T-cell (primary cell): Measurements from ENCODE around the gene C9orf40. TPM values are rescaled to one million over a fixed set of nuclear protein-coding genes. Genes with fewer than 3 reads are reported as not detected.

ENCODE experiments used
- ATAC-seq, 4 experiments: fragments of 200-7000 bp in 3 of 4; fragments of 150-1000 bp in 1 of 4; cut with Tn5 transposase; replicated peaks in 1 of 4; 1 replicate in 3 of 4; 2 replicates in 1 of 4; pipeline ENCODE4 v1.10.0; 2021; ENCODE audit warnings: moderate library complexity in 3 of 4, mild to moderate bottlenecking in 2 of 4, moderate number of reproducible peaks in 1 of 4
- CTCF ChIA-PET, 2 donors: fragments of 300-600 bp; sonication (Branson Sonifier 250); formaldehyde crosslinking; loops; one replicate each; lab custom pipeline; 2022; ENCODE audit warnings: antibody characterized with exemption in 2 of 2; lab: Charles Lee
- POLR2A ChIA-PET, 2 donors: fragments of 300-600 bp; sonication (Branson Sonifier 250); formaldehyde crosslinking; loops; one replicate each; lab custom pipeline; 2022; ENCODE audit warnings: antibody characterized with exemption in 2 of 2; lab: Charles Lee
- DNase-seq, 35 experiments: peaks; one replicate each; pipeline versions ENCODE4 v3.0.0 to v3.0.0-alpha.2; 2013 to 2023
- H3K27ac ChIP-seq: one replicate; pipeline ENCODE4 v1.5.1; 2013; ENCODE audit warnings: low read length
- H3K27me3 ChIP-seq, 2 experiments: replicated peaks in 1 of 2; 1 replicate in 1 of 2; 2 replicates in 1 of 2; pipeline versions ENCODE4 v1.6.1 to v1.7.0; 2013; ENCODE audit warnings: low read length in 1 of 2, mixed read lengths in 1 of 2; ENCODE audit not compliant: control insufficient read depth in 2 of 2, insufficient read depth in 2 of 2; ENCODE audit errors: extremely low read depth in 1 of 2
- H3K36me3 ChIP-seq, 2 donors: 1 replicate in 1 of 2; 2 replicates in 1 of 2; pipeline versions ENCODE4 v1.6.1 to v1.7.0; 2013; ENCODE audit warnings: low read length in 1 of 2; ENCODE audit not compliant: control insufficient read depth in 2 of 2, insufficient read depth in 1 of 2; ENCODE audit errors: extremely low read depth in 1 of 2
- H3K4me1 ChIP-seq, 2 experiments: 1 replicate in 1 of 2; 2 replicates in 1 of 2; pipeline versions ENCODE4 v1.6.1 to v1.7.0; 2013; ENCODE audit warnings: low read length in 2 of 2, mixed read lengths in 1 of 2; ENCODE audit not compliant: insufficient read depth in 2 of 2, control insufficient read depth in 1 of 2; ENCODE audit errors: extremely low read depth in 1 of 2
- H3K4me3 ChIP-seq, 2 donors: 1 replicate in 1 of 2; 2 replicates in 1 of 2; pipeline versions ENCODE4 v1.5.1 to v1.7.0; 2013; ENCODE audit warnings: mild to moderate bottlenecking in 2 of 2, low read length in 1 of 2, moderate library complexity in 1 of 2; ENCODE audit not compliant: control insufficient read depth in 1 of 2; ENCODE audit errors: extremely low read depth in 1 of 2
- H3K9me3 ChIP-seq: 2 replicates; pipeline ENCODE4 v1.7.0; 2013
- H3K27ac Mint-ChIP-seq, 2 donors: one replicate each; pipeline ENCODE4 v1.8.0; 2020 to 2021; ENCODE audit warnings: mild to moderate bottlenecking in 2 of 2, mixed read lengths in 2 of 2
- H3K27me3 Mint-ChIP-seq, 2 donors: one replicate each; pipeline ENCODE4 v1.8.0; 2021 to 2022; ENCODE audit warnings: mixed read lengths in 2 of 2
- H3K36me3 Mint-ChIP-seq: one replicate; pipeline ENCODE4 v1.8.0; 2021; ENCODE audit warnings: mixed read lengths
- H3K4me1 Mint-ChIP-seq, 3 donors: one replicate each; pipeline ENCODE4 v1.8.0; 2020 to 2022; ENCODE audit warnings: mixed read lengths in 3 of 3, mild to moderate bottlenecking in 1 of 3
- H3K4me3 Mint-ChIP-seq, 3 donors: one replicate each; pipeline ENCODE4 v1.8.0; 2020 to 2022; ENCODE audit warnings: mild to moderate bottlenecking in 3 of 3, mixed read lengths in 3 of 3, moderate library complexity in 3 of 3
- H3K9me3 Mint-ChIP-seq, 3 donors: one replicate each; pipeline ENCODE4 v1.8.0; 2020 to 2022; ENCODE audit warnings: mixed read lengths in 3 of 3
- WGBS: methylation state at CpG from one replicate; pipeline ENCODE4 v1.1.5; 2013; ENCODE audit warnings: missing lambda C conversion rate; ENCODE audit not compliant: insufficient coverage; 5-methylcytosine and 5-hydroxymethylcytosine counted together
- total RNA-seq, 35 experiments: library from RNA in 6 of 35; stranded (reverse) in 6 of 35; fragments of 120-200 nt in 1 of 35; gene quantifications; one replicate each; pipeline versions ENCODE4 v1.2.1 to v1.2.4 and lab custom pipeline; 2013 to 2026

Gene C9orf40
- total RNA-seq, 5 donors from 2014 or later (not counting 1 experiment from before 2014, with no cell fraction given), result 2.1 to 6.9 (median 5.9) TPM

DNA sequence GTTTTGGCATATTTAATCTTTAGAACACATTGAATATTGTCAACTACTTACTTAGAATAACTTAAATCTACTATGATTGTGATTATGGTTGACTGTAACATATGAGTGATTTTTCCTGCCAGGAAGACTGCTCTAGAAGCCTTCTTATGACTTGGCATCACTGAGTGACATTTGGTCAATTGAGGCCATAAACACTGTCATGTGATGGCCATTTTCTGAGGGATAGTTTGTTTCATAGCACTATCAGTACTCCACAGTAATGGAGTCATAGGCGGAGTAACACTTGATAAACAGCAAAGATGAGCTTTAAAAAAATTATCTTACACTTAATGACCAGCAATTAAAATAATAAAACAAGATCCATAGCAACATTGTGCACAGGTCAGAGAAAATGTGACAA lies 31.0 kb downstream of the C9orf40 start:
- H3K27ac Mint-ChIP-seq, result no peak overlapping the region
- no peak overlapping the region for H3K4me3 Mint-ChIP-seq
- Histone ChIP-seq H3K36me3 (no peaks in the 10 kb centered on the region), H3K9me3 (no peaks in the 10 kb centered on the region), H3K27me3 (peaks cover 0 to 5% of the 10 kb centered on the region in 2 experiments), H3K27ac (no peak overlapping the region), H3K4me3 (no peak overlapping the region), H3K4me1 (no peaks in the 10 kb centered on the region)
- DNase-seq (no peak), ATAC-seq (no peak)
- CTCF ChIA-PET, result no interaction called here
- POLR2A ChIA-PET, result no interaction called here
- no CpG with 5 or more reads among the region's 1 CpG for WGBS
- H3K4me1 Mint-ChIP-seq, result no peaks in the 10 kb centered on the region
- H3K36me3 Mint-ChIP-seq, result no peaks in the 10 kb centered on the region
- no peaks in the 10 kb centered on the region for H3K9me3 Mint-ChIP-seq
- H3K27me3 Mint-ChIP-seq, result peaks cover 0 to 1% of the 10 kb centered on the region in 2 donors

DNA sequence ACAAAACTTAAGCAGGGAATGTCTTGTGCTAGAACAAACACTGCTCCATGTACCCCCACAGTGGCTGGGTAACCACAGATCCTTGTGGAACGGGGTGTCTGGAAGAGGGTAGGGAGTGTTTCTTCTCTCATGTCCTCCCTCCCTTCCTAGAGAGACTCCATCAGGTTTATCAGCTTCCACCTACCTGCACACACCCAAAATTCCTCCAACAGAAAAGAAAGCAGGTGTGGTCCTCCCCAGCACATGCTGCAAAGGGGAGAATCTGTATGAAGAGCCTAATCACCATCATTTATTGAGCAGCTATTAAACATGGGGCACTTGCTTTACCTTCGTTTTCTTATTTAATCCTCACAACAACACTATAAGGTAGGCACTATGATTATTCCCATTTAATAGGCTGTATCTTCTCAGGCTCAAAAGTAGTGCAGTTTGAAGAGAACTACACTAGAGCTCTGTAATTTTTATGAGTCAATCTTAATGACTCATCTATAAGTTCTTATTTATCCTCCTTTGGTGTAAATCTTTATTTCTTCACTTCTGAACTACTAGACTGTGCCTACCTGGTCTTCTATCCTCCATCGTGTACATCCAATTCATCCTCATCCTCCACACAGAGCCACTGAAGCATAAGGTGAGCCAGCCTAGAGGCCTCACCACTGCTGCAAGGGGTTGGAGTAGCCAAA lies 31.6 kb downstream of the C9orf40 start:
- no peaks in the 10 kb centered on the region for H3K4me1 Mint-ChIP-seq
- H3K27me3 Mint-ChIP-seq, result peaks cover 0 to 1% of the 10 kb centered on the region in 2 donors
- Histone ChIP-seq H3K36me3 (no peaks in the 10 kb centered on the region), H3K4me3 (no peak overlapping the region), H3K4me1 (no peaks in the 10 kb centered on the region), H3K27me3 (peaks cover 0 to 5% of the 10 kb centered on the region in 2 experiments), H3K27ac (no peak overlapping the region), H3K9me3 (no peaks in the 10 kb centered on the region)
- DNase-seq (no peak), ATAC-seq (no peak)
- ChIA-PET POLR2A (no interaction called here), CTCF (no interaction called here)
- no peaks in the 10 kb centered on the region for H3K36me3 Mint-ChIP-seq
- 83% methylated on average over 1 of the region's 3 CpGs for WGBS
- H3K27ac Mint-ChIP-seq, result no peak overlapping the region
- no peaks in the 10 kb centered on the region for H3K9me3 Mint-ChIP-seq
- no peak overlapping the region for H3K4me3 Mint-ChIP-seq

DNA sequence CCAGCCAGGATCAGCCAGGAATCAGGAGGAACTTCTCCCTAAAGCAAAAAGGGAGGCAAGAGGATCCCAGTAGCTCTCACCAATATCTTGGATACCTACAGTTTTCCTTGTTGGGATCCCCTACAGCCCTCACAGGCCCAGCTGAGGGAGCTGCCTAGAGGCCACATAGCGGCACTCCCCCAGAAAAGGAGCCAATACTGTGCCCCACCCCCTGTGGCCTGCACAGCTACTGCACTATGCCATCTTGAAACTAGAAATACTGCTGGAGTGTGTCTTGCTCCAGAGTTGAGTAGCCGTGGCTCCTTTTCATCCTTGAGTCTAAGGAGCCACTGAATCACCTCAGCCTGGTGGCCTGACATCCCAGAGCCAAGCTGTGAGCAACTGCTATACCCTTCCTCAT lies 42.7 kb downstream of the C9orf40 start:
- ATAC-seq (no peak), DNase-seq (no peak)
- Histone ChIP-seq H3K27ac (no peak overlapping the region), H3K36me3 (no peaks in the 10 kb centered on the region), H3K9me3 (peaks cover 4% of the 10 kb centered on the region), H3K27me3 (peaks cover 0 to 24% of the 10 kb centered on the region in 2 experiments), H3K4me1 (no peaks in the 10 kb centered on the region), H3K4me3 (no peak overlapping the region)
- Mint-ChIP-seq H3K4me1 (no peaks in the 10 kb centered on the region), H3K9me3 (peaks cover 4 to 26% (median 14%) of the 10 kb centered on the region in 3 donors), H3K27me3 (peaks cover 30 to 38% of the 10 kb centered on the region in 2 donors), H3K4me3 (no peak overlapping the region), H3K36me3 (peaks cover 4% of the 10 kb centered on the region), H3K27ac (no peak overlapping the region)
- POLR2A ChIA-PET, result no interaction called here
- CTCF ChIA-PET, result no interaction called here
- WGBS, result 93% methylated on average over 2 of the region's 2 CpGs

DNA sequence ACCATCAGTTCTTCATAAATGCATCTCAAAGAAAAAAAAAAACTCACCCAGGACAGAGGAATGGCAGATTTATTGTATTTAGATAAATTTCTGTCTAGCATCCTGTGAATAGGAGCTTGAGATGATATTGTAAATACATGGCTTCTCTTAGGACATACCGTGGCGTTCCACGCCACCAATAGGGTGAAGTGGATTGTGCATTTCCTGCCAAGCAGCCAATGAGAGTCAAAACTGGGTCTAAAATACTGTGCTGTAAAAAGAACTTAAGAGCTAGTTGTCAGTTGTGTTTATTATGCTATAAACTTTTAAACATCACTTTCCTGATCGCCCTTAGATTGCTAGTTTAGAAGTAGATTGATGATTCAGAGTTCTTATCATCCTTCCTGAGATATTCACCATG lies 44.0 kb downstream of the C9orf40 start:
- DNase-seq (no peak), ATAC-seq (no peak)
- Mint-ChIP-seq H3K4me3 (no peak overlapping the region), H3K27me3 (peaks cover 35 to 44% of the 10 kb centered on the region in 2 donors), H3K27ac (no peak overlapping the region), H3K36me3 (peaks cover 4% of the 10 kb centered on the region), H3K4me1 (no peaks in the 10 kb centered on the region), H3K9me3 (peaks cover 4 to 26% (median 14%) of the 10 kb centered on the region in 3 donors)
- peaks cover 4% of the 10 kb centered on the region for H3K9me3 ChIP-seq
- ChIA-PET POLR2A (no interaction called here), CTCF (interaction anchor here (0.6 to 0.7 kb wide), 2 partner anchors 76 to 188 kb away, joined by 3 to 5 read pairs; no protein-coding TSS in a partner anchor)
- H3K27ac ChIP-seq, result no peak overlapping the region
- H3K4me3 ChIP-seq, result no peak overlapping the region
- peaks cover 0 to 27% of the 10 kb centered on the region in 2 experiments for H3K27me3 ChIP-seq
- H3K36me3 ChIP-seq, result no peaks in the 10 kb centered on the region
- no CpG with 5 or more reads among the region's 4 CpGs for WGBS
- no peaks in the 10 kb centered on the region for H3K4me1 ChIP-seq

DNA sequence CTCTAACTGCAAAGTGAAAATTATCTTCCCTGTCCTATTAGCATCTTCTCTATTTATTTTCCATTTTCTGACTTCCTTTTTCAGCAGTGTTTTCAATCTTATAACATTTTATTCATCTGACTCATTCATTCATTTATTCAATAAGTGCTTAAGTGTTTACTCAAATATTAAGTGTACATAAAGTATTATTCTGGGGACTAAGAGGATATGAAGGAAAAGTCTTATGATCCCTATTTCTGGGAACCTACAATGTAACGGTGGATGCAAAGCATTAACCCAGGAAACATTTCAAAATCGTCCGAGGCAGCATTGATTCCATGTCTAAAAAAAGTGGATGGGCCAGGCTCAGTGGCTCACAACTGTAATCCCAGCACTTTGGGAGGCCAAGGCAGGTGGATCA lies 45.6 kb downstream of the C9orf40 start:
- H3K36me3 Mint-ChIP-seq, result peaks cover 3% of the 10 kb centered on the region
- no peak for ATAC-seq
- no peak overlapping the region for H3K27ac Mint-ChIP-seq
- peaks cover 35 to 44% of the 10 kb centered on the region in 2 donors for H3K27me3 Mint-ChIP-seq
- ChIA-PET POLR2A (interaction anchor here in 1 of 2 donors (0.6 kb wide), 1 partner anchor 66 kb away, joined by 3 read pairs; no protein-coding TSS in a partner anchor), CTCF (interaction anchor here in 1 of 2 donors (1.2 kb wide), 1 partner anchor 135 kb away, joined by 3 read pairs; no protein-coding TSS in a partner anchor)
- Histone ChIP-seq H3K9me3 (peaks cover 2% of the 10 kb centered on the region), H3K4me3 (no peak overlapping the region), H3K36me3 (no peaks in the 10 kb centered on the region), H3K27ac (no peak overlapping the region), H3K27me3 (peaks cover 0 to 23% of the 10 kb centered on the region in 2 experiments), H3K4me1 (no peaks in the 10 kb centered on the region)
- no peaks in the 10 kb centered on the region for H3K4me1 Mint-ChIP-seq
- whole genome bisulfite sequencing, result 88% methylated on average over 3 of the region's 3 CpGs
- DNase-seq, result no peak
- no peak overlapping the region for H3K4me3 Mint-ChIP-seq
- H3K9me3 Mint-ChIP-seq, result peaks cover 4 to 18% (median 12%) of the 10 kb centered on the region in 3 donors

DNA sequence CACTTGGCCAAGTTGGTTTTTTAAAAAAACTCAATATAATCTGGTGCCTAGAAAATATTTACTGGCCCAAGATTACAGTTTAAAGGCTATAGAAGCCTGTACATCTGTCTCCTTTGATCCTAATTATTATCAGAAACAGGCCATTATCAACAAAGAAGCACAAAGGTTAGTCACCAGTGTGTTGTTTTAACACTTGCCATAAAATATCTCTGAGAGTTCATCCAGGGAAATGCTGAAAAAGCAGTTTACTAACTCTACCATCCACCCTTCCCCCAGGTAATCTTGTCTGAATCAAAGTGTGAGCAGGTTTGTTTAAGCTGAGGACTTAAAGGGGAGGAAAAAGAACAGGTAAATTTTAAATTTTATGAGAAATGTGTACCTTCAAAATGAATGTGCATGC lies 51.7 kb downstream of the C9orf40 start:
- H3K27me3 Mint-ChIP-seq, result peaks cover 13 to 16% of the 10 kb centered on the region in 2 donors
- POLR2A ChIA-PET, result no interaction called here
- H3K9me3 Mint-ChIP-seq, result no peaks in the 10 kb centered on the region

More for the DNA sequence above, 51.7 kb downstream of the C9orf40 start:
- H3K4me3 ChIP-seq, result no peak overlapping the region
- H3K36me3 ChIP-seq, result no peaks in the 10 kb centered on the region
- CTCF ChIA-PET, result no interaction called here
- DNase-seq (no peak), ATAC-seq (no peak)
- H3K4me1 Mint-ChIP-seq, result no peaks in the 10 kb centered on the region
- H3K27ac Mint-ChIP-seq, result no peak overlapping the region
- no peaks in the 10 kb centered on the region for H3K36me3 Mint-ChIP-seq
- no peaks in the 10 kb centered on the region for H3K4me1 ChIP-seq
- H3K4me3 Mint-ChIP-seq, result no peak overlapping the region
- H3K27ac ChIP-seq, result no peak overlapping the region
- H3K27me3 ChIP-seq, result peaks cover 0 to 17% of the 10 kb centered on the region in 2 experiments
- no peaks in the 10 kb centered on the region for H3K9me3 ChIP-seq
